CD4-positive, alpha-beta T cell (primary cell): ENCODE measurements around the gene NFAM1. TPM values are rescaled to one million over a fixed set of nuclear protein-coding genes. Genes with fewer than 3 reads are reported as not detected.

Source experiments
- ATAC-seq: fragments of 200-7000 bp; cut with Tn5 transposase; one replicate; pipeline ENCODE4 v1.10.0; 2022; ENCODE audit warnings: mild to moderate bottlenecking; ENCODE audit not compliant: poor library complexity
- CTCF ChIA-PET: fragments of 350-600 bp; sonication (Branson Sonifier 250); formaldehyde crosslinking; loops from one replicate; lab custom pipeline; 2021; ENCODE audit warnings: antibody characterized with exemption, inconsistent platforms; lab: Charles Lee
- POLR2A ChIA-PET: fragments of 350-600 bp; sonication (Branson Sonifier 250); formaldehyde crosslinking; loops from one replicate; lab custom pipeline; 2021; ENCODE audit warnings: antibody characterized with exemption, inconsistent platforms; lab: Charles Lee
- DNase-seq, 14 experiments: peaks; one replicate each; pipeline ENCODE4 v3.0.0-alpha.2; 2013 to 2020; ENCODE audit warnings: mixed read lengths in 2 of 14
- H3K27ac ChIP-seq, 2 donors: one replicate each; pipeline versions ENCODE4 v1.5.1 to v1.7.0; 2013; ENCODE audit warnings: low read length in 2 of 2, low read depth in 1 of 2, mild to moderate bottlenecking in 1 of 2
- H3K27me3 ChIP-seq, 2 experiments: 1 replicate in 1 of 2; 2 replicates in 1 of 2; pipeline versions ENCODE4 v1.6.1 to v1.7.0; 2013; ENCODE audit warnings: low read length in 2 of 2, control low read depth in 1 of 2, mild to moderate bottlenecking in 1 of 2, moderate library complexity in 1 of 2; ENCODE audit not compliant: insufficient read depth in 2 of 2, control insufficient read depth in 1 of 2
- H3K36me3 ChIP-seq: one replicate; pipeline ENCODE4 v1.6.1; 2013; ENCODE audit warnings: low read length, control low read depth; ENCODE audit not compliant: insufficient read depth
- H3K4me1 ChIP-seq: one replicate; pipeline ENCODE4 v1.6.1; 2013; ENCODE audit warnings: low read length, control low read depth; ENCODE audit not compliant: insufficient read depth
- H3K4me3 ChIP-seq: one replicate; pipeline ENCODE4 v1.5.1; 2013; ENCODE audit warnings: mild to moderate bottlenecking, low read length, moderate library complexity
- H3K9me3 ChIP-seq, 2 experiments: 1 replicate in 1 of 2; 2 replicates in 1 of 2; pipeline versions ENCODE4 v1.6.1 to v1.7.0; 2013; ENCODE audit warnings: low read length in 2 of 2, mild to moderate bottlenecking in 2 of 2, control low read depth in 1 of 2, moderate library complexity in 1 of 2; ENCODE audit not compliant: control insufficient read depth in 1 of 2, insufficient read depth in 1 of 2
- H3K27ac Mint-ChIP-seq: one replicate; pipeline ENCODE4 v1.8.0; 2020; ENCODE audit warnings: mixed read lengths
- H3K27me3 Mint-ChIP-seq: one replicate; pipeline ENCODE4 v1.8.0; 2021; ENCODE audit warnings: mixed read lengths
- H3K36me3 Mint-ChIP-seq: one replicate; pipeline ENCODE4 v1.8.0; 2021; ENCODE audit warnings: low read depth, mixed read lengths
- H3K4me1 Mint-ChIP-seq: one replicate; pipeline ENCODE4 v1.8.0; 2021; ENCODE audit warnings: low read depth, mixed read lengths
- H3K4me3 Mint-ChIP-seq: one replicate; pipeline ENCODE4 v1.8.0; 2020; ENCODE audit warnings: mild to moderate bottlenecking, mixed read lengths
- H3K9me3 Mint-ChIP-seq: one replicate; pipeline ENCODE4 v1.8.0; 2020; ENCODE audit warnings: mixed read lengths
- intact Hi-C, 2 experiments: fragments of 100-400 bp; cut with DNase I in 1 of 2; cut with micrococcal nuclease in 1 of 2; formaldehyde crosslinking; loops; one replicate each; pipeline versions ENCODE4 v1.15.1 to v1.9.0; 2023 to 2025; cut with DNase I, micrococcal nuclease
- total RNA-seq, 174 experiments: library from RNA in 2 of 174; stranded (reverse) in 2 of 174; gene quantifications; one replicate each; pipeline ENCODE4 v1.2.3 and lab custom pipeline; 2021 to 2026
- TF ChIP-seq, protein P1 (sequence below): fragments of 200-600 bp; IDR thresholded peaks from one replicate; pipeline ENCODE4 v1.8.0; 2022; ENCODE audit warnings: antibody characterized with exemption, mild to moderate bottlenecking

The NFAM1 gene
- total RNA-seq, 2 experiments from 2014 or later: 0.34 to 0.38 TPM

DNA sequence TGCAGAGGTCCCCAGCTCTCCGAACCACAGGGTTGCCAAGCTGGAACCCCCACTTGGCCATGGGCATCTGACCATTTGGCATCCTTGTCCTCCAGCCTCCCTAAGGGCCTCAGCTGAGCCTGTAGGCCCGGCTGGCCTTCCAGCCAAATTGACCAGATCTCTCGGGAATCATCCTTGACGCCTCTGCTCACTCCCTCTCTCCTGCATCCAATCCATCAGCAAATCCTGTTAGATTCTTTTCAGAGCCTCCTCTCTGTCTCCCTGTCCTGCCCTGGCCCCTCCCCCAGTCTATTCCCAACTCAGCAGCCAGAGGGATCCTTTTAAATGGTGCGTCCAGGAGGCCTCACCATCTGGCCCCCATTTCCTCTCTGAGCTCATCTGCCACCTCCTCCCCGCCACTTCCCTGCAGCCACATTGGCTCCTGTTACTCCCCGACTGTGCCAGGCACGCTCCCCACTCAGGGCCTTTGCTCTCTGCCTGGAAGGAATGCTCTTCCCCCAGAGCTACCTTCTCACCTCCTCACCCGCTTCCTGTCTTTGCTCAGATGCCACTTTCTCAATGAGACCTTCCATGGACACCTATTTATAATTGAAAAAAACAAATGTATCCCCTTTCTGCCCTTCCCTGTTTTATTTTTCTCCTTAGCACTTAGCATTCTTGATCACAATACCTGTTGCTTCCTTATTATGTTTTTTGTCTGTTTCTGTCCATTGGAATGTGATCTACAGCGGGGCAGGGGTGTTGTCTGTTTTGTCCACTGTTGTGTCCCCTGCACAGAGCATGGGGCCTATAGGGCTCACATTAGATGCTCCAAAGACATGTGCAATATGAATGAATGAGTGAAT lies 78.1 kb downstream of the NFAM1 start:
- no peaks in the 10 kb centered on the region for H3K36me3 Mint-ChIP-seq
- Histone ChIP-seq H3K27me3 (no peaks in the 10 kb centered on the region), H3K4me3 (no peak overlapping the region), H3K36me3 (no peaks in the 10 kb centered on the region), H3K27ac (no peak overlapping the region), H3K9me3 (no peaks in the 10 kb centered on the region), H3K4me1 (no peaks in the 10 kb centered on the region)
- no peaks in the 10 kb centered on the region for H3K4me1 Mint-ChIP-seq
- TF ChIP-seq, protein P1, sequence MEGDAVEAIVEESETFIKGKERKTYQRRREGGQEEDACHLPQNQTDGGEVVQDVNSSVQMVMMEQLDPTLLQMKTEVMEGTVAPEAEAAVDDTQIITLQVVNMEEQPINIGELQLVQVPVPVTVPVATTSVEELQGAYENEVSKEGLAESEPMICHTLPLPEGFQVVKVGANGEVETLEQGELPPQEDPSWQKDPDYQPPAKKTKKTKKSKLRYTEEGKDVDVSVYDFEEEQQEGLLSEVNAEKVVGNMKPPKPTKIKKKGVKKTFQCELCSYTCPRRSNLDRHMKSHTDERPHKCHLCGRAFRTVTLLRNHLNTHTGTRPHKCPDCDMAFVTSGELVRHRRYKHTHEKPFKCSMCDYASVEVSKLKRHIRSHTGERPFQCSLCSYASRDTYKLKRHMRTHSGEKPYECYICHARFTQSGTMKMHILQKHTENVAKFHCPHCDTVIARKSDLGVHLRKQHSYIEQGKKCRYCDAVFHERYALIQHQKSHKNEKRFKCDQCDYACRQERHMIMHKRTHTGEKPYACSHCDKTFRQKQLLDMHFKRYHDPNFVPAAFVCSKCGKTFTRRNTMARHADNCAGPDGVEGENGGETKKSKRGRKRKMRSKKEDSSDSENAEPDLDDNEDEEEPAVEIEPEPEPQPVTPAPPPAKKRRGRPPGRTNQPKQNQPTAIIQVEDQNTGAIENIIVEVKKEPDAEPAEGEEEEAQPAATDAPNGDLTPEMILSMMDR: no peak
- POLR2A ChIA-PET: no interaction called here
- H3K27ac Mint-ChIP-seq: no peak overlapping the region
- CTCF ChIA-PET: no interaction called here
- intact Hi-C loops: no loop called here
- no peaks in the 10 kb centered on the region for H3K27me3 Mint-ChIP-seq
- no peaks in the 10 kb centered on the region for H3K9me3 Mint-ChIP-seq
- no peak overlapping the region for H3K4me3 Mint-ChIP-seq
- no peak for DNase-seq
- ATAC-seq: no peak

DNA sequence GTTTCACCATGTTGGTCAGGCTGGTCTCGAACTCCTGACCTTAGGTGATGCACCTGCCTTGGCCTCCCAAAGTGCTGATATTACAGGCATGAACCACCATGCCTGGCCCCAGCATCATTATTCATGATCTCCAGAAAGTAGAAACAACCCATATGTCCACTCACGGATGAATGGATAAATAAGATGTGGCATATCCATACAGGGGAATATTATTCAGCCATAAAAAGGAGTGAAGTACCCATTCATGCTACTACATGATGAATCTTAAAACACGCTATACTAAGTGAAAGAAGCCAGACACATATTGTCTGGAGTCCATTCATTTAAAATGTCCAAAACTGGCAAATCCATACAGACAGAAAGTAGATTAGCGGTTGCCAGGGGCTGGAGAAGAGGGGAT lies 81.8 kb downstream of the NFAM1 start:
- Histone ChIP-seq H3K27me3 (no peaks in the 10 kb centered on the region), H3K4me3 (no peak overlapping the region), H3K4me1 (no peaks in the 10 kb centered on the region), H3K9me3 (no peaks in the 10 kb centered on the region), H3K27ac (no peak overlapping the region), H3K36me3 (no peaks in the 10 kb centered on the region)
- no peaks in the 10 kb centered on the region for H3K9me3 Mint-ChIP-seq
- no peak overlapping the region for H3K27ac Mint-ChIP-seq
- ChIA-PET CTCF (no interaction called here), POLR2A (no interaction called here)
- ATAC-seq (no peak), DNase-seq (no peak)
- no peak overlapping the region for H3K4me3 Mint-ChIP-seq
- no peaks in the 10 kb centered on the region for H3K36me3 Mint-ChIP-seq
- intact Hi-C loops: no loop called here
- H3K4me1 Mint-ChIP-seq: no peaks in the 10 kb centered on the region
- TF ChIP-seq, protein P1: no peak
- H3K27me3 Mint-ChIP-seq: no peaks in the 10 kb centered on the region

DNA sequence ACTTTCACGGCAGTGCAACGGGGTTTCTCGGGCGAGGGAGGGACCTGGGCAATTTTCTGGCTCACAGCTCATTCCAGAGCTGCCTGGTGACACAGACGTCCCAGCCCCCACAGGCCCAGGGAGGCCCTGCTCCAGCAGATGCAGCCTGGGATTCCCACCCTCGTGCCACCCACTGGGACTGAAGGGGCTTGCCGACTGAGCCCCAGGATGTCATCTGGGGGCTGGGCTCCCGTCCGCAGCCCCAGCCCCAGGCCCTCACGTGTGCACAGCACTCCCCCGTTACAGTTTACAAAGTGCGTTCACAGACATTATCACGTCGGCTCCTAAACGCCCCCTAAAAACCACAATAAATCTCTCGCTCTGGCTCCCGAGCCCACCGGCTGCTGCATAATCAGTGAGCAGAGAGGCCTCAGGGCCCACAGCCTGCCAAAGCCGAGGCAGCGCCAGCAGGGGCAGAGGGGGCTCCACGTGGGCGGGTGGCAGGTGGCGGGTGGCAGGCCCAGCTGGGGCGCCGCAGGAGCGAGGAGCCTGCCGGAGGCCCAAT lies 84.8 kb downstream of the NFAM1 start:
- Mint-ChIP-seq H3K4me1 (peaks cover 8% of the 10 kb centered on the region), H3K4me3 (no peak overlapping the region), H3K27ac (no peak overlapping the region), H3K27me3 (no peaks in the 10 kb centered on the region), H3K36me3 (no peaks in the 10 kb centered on the region), H3K9me3 (no peaks in the 10 kb centered on the region)
- DNase-seq (no peak), ATAC-seq (no peak)
- Histone ChIP-seq H3K9me3 (no peaks in the 10 kb centered on the region), H3K36me3 (no peaks in the 10 kb centered on the region), H3K27ac (no peak overlapping the region), H3K27me3 (peaks cover 0 to 2% of the 10 kb centered on the region in 2 experiments), H3K4me1 (peaks cover 12% of the 10 kb centered on the region), H3K4me3 (no peak overlapping the region)
- CTCF ChIA-PET: no interaction called here
- POLR2A ChIA-PET: no interaction called here
- intact Hi-C loops: no loop called here
- TF ChIP-seq, protein P1: no peak
